Skeletal muscle satellite cell (primary cell): Measurements from ENCODE around the gene MAP4.
A peak's percentile ranks its signal among the peaks of the same experiment; 100 is the strongest.
"Not testable (repeated sequence)": the region's sequence is repeated elsewhere in the genome, so short reads cannot be mapped to it uniquely, and the experiment has no call there.

Experiments
- H3K27me3 ChIP-seq: 2 replicates; pipeline ENCODE4 v1.7.0; 2013; ENCODE audit warnings: low read length; ENCODE audit not compliant: control insufficient read depth, insufficient read depth
- H3K36me3 ChIP-seq: 2 replicates; pipeline ENCODE4 v1.7.0; 2013; ENCODE audit warnings: mild to moderate bottlenecking, control low read depth, low read length; ENCODE audit not compliant: insufficient read depth
- H3K4me1 ChIP-seq: 2 replicates; pipeline ENCODE4 v1.7.0; 2013; ENCODE audit warnings: low read length; ENCODE audit not compliant: control insufficient read depth, insufficient read depth
- H3K4me2 ChIP-seq: 2 replicates; pipeline ENCODE4 v1.7.0; 2013; ENCODE audit warnings: mild to moderate bottlenecking, low read length
- H3K4me3 ChIP-seq: 2 replicates; pipeline ENCODE4 v1.7.0; 2013; ENCODE audit warnings: low read length
- H3K9ac ChIP-seq: 2 replicates; pipeline ENCODE4 v1.7.0; 2013; ENCODE audit warnings: mild to moderate bottlenecking, low read depth, low read length, moderate library complexity
- H3K9me3 ChIP-seq: replicated peaks from 2 replicates; pipeline ENCODE4 v1.7.0; 2013; ENCODE audit warnings: mild to moderate bottlenecking, control low read depth, low read length

Gene MAP4

DNA sequence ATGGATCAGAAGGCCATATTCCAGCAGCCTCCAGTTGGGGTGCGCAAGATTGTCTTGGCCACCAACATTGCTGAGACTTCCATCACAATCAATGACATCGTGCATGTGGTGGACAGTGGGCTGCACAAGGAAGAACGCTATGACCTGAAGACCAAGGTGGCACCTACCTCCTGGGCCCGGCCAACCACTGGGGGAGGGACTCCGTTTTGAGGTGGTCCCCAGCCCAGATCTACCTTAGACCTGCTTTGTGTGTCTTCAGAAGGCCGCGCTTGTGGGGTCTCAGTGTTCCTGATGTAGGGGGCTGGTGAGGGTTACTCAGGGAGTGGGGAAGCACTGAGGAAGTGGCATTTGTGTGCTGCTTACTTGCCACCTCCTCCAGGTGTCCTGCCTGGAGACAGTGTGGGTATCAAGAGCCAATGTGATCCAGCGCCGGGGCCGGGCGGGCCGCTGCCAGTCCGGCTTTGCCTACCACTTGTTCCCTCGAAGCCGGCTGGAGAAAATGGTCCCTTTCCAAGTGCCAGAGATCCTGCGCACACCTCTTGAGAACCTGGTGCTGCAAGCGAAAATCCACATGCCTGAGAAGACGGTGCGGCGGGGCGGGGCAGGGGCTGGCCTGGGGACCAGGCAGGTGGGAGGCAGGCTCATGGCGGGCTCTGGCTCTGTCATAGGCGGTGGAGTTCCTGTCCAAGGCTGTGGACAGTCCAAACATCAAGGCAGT is 168.3 kb downstream of the MAP4 start:
- H3K9ac ChIP-seq, result no peak overlapping the region
- no peaks in the 10 kb centered on the region for H3K27me3 ChIP-seq
- peaks cover 98% of the 10 kb centered on the region for H3K36me3 ChIP-seq
- no peaks in the 10 kb centered on the region for H3K4me1 ChIP-seq
- H3K4me2 ChIP-seq, result no peak overlapping the region
- H3K4me3 ChIP-seq, result no peak overlapping the region
- H3K9me3 ChIP-seq, result no peaks in the 10 kb centered on the region

DNA sequence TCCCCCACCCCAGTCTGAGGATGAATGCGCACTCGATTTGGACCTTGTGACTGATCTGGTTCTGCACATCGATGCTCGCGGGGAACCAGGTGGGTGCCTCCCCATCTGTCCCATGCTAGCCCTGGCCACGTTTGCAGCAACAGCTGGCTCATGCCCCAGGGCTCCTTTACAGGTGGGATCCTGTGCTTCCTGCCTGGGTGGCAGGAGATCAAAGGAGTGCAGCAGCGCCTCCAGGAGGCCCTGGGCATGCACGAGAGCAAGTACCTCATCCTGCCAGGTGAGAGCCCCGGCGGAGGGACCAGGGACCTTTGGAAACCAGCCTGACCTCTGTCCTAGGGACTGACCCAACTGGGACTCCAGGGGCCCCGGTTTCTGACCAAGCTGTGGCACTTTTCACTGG is 169.0 kb downstream of the MAP4 start:
- Histone ChIP-seq H3K27me3 (no peaks in the 10 kb centered on the region), H3K36me3 (peaks cover 97% of the 10 kb centered on the region), H3K4me2 (no peak overlapping the region), H3K4me1 (no peaks in the 10 kb centered on the region), H3K9ac (no peak overlapping the region), H3K4me3 (no peak overlapping the region), H3K9me3 (no peaks in the 10 kb centered on the region)

- Histone ChIP-seq H3K9ac (no peak overlapping the region), H3K9me3 (no peaks in the 10 kb centered on the region), H3K4me2 (no peak overlapping the region), H3K27me3 (no peaks in the 10 kb centered on the region), H3K4me3 (no peak overlapping the region), H3K4me1 (no peaks in the 10 kb centered on the region), H3K36me3 (peaks cover 93% of the 10 kb centered on the region)
These were observed 169.4 kb downstream of the MAP4 start for GRCh38 chr3:47846880-47847248.

DNA sequence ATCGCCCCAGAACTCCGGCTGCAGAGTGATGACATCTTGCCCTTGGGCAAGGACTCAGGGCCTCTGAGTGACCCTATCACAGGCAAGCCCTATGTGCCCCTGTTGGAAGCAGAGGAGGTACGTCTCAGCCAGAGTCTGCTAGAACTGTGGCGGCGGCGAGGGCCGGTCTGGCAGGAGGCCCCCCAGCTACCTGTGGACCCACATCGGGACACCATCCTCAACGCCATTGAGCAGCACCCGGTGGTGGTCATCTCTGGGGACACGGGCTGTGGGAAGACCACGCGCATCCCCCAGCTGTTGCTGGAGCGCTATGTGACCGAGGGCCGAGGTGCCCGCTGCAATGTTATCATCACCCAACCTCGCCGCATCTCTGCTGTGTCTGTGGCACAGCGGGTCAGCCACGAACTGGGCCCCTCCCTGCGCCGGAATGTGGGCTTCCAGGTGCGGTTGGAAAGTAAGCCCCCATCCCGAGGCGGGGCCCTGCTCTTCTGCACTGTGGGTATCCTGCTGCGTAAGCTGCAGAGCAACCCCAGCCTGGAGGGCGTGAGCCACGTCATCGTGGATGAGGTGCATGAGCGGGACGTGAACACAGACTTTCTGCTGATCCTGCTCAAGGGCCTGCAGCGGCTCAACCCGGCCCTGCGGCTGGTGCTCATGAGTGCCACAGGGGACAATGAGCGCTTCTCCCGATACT is 169.9 kb downstream of the MAP4 start:
- Histone ChIP-seq H3K4me3 (no peak overlapping the region), H3K36me3 (peaks cover 93% of the 10 kb centered on the region), H3K9ac (no peak overlapping the region), H3K27me3 (no peaks in the 10 kb centered on the region), H3K9me3 (no peaks in the 10 kb centered on the region), H3K4me1 (no peaks in the 10 kb centered on the region), H3K4me2 (no peak overlapping the region)

GRCh38 chr3:47841786-47842349 is 174.3 kb downstream of the MAP4 start:
- peaks cover 76% of the 10 kb centered on the region for H3K36me3 ChIP-seq

GRCh38 chr3:47838503-47838902 is 177.7 kb downstream of the MAP4 start:
- Histone ChIP-seq H3K9me3 (no peaks in the 10 kb centered on the region), H3K4me1 (no peaks in the 10 kb centered on the region), H3K4me3 (no peak overlapping the region), H3K27me3 (no peaks in the 10 kb centered on the region), H3K9ac (no peak overlapping the region), H3K36me3 (peaks cover 65% of the 10 kb centered on the region), H3K4me2 (no peak overlapping the region)

More at GRCh38 chr3:47841786-47842349, 174.3 kb downstream of the MAP4 start:
- Histone ChIP-seq H3K4me2 (no peak overlapping the region), H3K4me3 (no peak overlapping the region), H3K9me3 (no peaks in the 10 kb centered on the region), H3K27me3 (no peaks in the 10 kb centered on the region), H3K4me1 (no peaks in the 10 kb centered on the region), H3K9ac (no peak overlapping the region)

- no peaks in the 10 kb centered on the region for H3K4me1 ChIP-seq
- peaks cover 61% of the 10 kb centered on the region for H3K36me3 ChIP-seq
- H3K9me3 ChIP-seq, result no peaks in the 10 kb centered on the region
- no peak overlapping the region for H3K4me3 ChIP-seq
- no peak overlapping the region for H3K9ac ChIP-seq
- H3K4me2 ChIP-seq, result no peak overlapping the region
- no peaks in the 10 kb centered on the region for H3K27me3 ChIP-seq
These were observed 179.2 kb downstream of the MAP4 start for GRCh38 chr3:47836986-47837385.

GRCh38 chr3:47829482-47829881 is 186.7 kb downstream of the MAP4 start:
- not testable (repeated sequence) for H3K9ac ChIP-seq, H3K4me1 ChIP-seq, H3K9me3 ChIP-seq, H3K4me2 ChIP-seq, H3K27me3 ChIP-seq, H3K4me3 ChIP-seq
- peaks cover 48% of the 10 kb centered on the region for H3K36me3 ChIP-seq

DNA sequence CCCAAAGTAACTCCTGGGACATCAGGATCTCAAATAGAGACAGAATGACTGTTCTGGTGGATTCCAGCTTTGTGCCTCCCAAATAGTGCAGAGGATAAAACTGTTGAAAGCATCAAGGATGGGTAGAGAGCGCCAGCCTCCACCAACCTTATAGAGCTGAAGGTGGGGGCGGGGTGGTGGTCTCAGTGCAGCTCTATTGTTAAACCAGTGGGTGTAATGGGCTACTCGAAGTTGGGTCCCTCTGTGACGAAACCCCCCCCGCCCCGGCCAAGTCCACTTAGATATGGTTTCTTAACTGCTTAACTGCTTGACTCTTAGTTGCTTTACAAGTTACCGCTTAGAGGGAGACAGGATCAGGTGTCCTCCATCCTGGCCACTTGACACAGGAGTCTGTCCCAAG is 190.6 kb downstream of the MAP4 start:
- peaks cover 13% of the 10 kb centered on the region for H3K4me1 ChIP-seq
- H3K9ac ChIP-seq, result peak overlapping the region; percentile 98
- H3K4me2 ChIP-seq, result peak overlapping the region; percentile 94
- peaks cover 28% of the 10 kb centered on the region for H3K36me3 ChIP-seq
- no peaks in the 10 kb centered on the region for H3K9me3 ChIP-seq
- H3K4me3 ChIP-seq, result peak overlapping the region; percentile 83
- H3K27me3 ChIP-seq, result no peaks in the 10 kb centered on the region

DNA sequence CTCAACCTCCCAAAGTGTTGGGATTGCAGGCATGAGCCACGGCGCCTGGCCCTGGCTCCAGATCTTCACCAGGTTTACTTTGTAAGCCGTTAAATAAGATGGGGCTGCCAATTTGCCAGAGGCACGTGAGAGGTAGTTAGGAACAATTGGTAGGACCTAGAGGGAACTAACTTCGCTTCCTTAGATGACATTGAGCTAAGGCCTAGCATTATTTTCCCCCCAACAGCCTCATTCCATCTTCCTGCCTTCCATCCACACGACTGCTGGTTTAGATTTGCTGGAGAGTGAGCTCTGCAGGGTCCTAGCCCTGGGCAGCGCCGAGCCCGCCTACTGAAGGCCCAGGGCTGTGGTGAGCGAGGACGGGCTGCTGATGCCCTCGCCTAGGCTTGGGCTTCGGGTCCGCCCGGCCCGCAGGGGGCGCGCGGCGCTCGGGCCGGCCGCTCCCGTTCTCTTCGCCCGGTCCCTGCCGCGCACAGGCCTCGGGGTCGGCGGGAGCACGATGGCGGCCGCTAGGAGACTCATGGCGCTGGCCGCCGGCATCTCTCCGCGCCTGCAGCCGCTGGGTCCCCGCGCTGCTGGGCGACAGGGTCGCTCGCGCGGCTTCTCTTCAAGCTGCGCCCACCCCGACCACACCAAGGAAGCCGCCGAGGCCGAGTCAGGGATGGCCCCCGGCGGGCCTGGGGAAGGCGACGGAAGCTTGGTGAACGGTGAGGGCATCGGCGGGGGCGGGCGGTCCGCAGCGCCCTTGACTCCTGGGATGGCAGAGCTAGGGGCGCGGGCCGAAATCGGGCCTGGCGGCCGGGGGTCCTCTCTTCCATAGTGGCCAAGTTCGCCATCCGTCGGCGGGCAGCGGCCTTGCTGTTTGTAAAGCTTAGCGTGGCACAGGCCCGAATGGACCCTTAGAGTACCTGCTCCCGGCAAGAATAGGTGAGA is 191.4 kb downstream of the MAP4 start:
- Histone ChIP-seq H3K4me2 (peak overlapping the region; percentile 94), H3K4me1 (peaks cover 13% of the 10 kb centered on the region), H3K9ac (peak overlapping the region; percentile 98), H3K4me3 (peak overlapping the region; percentile 83), H3K36me3 (peaks cover 29% of the 10 kb centered on the region), H3K9me3 (no peaks in the 10 kb centered on the region), H3K27me3 (no peaks in the 10 kb centered on the region)

DNA sequence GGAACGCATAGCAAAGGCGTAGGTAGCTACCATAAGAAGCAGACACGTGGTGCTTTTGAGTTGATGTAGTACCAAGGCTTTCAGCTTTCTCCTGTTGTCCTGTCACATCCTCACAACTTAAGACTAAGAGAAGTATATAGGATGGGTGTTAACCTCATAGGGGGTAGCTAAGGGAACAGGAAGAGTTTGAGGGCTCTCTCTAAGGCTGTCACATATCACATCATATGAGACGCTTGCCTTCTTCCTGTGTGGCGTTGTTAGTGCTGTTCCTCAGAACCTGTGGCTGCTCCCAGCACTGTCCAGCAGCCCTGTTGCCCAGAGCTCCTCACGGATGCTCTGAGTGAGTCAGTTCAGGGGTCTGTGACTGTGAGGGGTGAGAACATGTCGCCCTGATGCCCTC is 198.6 kb downstream of the MAP4 start:
- Histone ChIP-seq H3K4me1 (no peaks in the 10 kb centered on the region), H3K9ac (no peak overlapping the region), H3K9me3 (no peaks in the 10 kb centered on the region), H3K27me3 (no peaks in the 10 kb centered on the region), H3K4me3 (no peak overlapping the region), H3K36me3 (peaks cover 14% of the 10 kb centered on the region), H3K4me2 (no peak overlapping the region)
